HG03039 (cell line): ENCODE data around the gene WDR75.
"Not testable (repeated sequence)": the region's sequence is repeated elsewhere in the genome, so short reads cannot be mapped to it uniquely, and the experiment has no call there.

Source experiments
- ATAC-seq: cut with Tn5 transposase; IDR thresholded peaks from one replicate; pipeline ENCODE4 v1.9.1; 2021; ENCODE audit warnings: mild to moderate bottlenecking, moderate library complexity; ENCODE audit not compliant: unreplicated experiment

Gene WDR75

DNA sequence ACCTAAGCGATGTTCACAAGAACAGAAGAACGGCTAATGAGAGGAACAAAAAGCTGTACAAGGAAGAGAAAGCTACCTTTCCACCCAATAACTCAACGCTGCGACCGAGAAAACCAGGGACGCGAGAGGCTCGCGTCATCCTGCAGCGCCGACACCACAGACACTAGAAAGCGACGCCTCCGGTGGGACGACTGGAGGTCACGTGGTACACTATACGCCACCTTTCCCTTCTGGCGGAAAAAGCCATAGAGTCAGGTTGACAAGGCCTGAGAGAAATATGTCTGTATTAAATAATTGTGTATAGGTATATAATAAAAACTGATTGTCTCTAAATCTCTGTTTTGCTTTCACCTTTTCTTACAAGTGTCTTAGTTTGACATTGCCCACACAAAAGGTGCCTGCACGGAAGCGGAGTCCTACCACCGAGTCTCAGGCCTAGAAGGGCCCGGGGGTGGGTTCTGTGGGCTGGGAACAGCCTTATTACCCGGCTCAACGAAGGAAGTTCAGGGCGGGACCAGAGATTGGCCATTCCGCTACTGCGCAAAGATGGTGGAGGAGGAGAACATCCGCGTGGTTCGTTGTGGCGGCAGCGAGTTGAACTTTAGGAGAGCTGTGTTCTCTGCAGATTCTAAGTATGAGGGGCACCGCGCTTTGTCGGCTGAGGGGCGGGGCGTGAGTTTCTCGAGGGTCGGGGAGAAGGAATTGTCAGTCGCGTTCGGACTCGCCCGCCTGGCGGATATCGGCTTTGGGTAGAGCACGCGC lies at the start of gene WDR75:
TSS of gene WDR75 (plus strand) at position 528 of the 762 bp plus-strand sequence. CDS start at position 547, 19 bp downstream.
- peak; percentile 88 for ATAC-seq

DNA sequence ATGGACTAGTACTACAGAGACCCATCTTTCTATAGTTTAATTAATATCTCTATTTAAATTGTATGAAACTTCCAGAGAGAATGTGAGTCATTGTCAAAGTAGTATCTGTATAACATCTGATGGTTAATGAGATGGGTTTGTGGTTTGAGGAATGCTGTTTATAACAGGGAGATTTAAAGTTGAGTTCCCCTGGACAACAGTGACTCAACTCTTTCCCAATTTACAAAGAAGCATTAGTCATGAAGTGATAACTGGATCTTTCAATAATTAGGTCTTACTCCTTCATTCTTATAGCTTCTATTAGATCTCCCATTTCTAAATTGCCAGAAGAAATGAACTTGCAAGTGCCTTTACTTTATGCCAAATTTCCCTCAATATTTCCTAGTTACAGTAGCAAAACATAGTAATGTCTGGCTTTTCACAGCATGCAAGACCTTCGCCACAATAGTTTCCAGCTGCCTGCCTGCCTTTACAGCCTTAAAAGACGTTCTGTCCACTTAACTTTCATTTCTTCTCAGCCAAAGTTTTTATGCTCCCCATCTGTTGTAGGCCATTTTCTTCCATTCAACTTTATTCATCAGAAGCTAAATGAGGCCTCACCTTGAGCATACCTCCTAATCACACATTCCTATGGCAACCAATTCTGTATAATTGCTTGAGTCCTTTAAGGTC lies 47.7 kb upstream of the WDR75 start:
- ATAC-seq, result no peak

DNA sequence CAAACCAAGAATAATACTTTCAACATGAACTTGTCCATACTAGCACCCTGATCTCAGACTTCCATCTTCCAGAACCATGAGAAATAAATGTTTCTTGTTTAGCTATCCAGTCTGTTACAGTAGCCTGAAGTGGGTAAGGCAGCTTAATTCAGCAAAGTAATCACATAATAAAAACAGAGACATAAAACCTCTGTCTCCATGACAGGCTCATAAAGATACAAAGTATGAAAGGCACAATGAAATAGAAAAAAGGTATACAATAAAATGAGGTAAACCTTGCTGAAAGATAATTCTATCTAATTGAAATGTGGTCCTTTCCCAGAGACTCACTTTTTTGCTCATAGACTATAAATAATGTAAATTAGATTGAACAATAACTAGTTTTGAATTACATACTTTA lies 46.7 kb upstream of the WDR75 start:
- no peak for ATAC-seq

DNA sequence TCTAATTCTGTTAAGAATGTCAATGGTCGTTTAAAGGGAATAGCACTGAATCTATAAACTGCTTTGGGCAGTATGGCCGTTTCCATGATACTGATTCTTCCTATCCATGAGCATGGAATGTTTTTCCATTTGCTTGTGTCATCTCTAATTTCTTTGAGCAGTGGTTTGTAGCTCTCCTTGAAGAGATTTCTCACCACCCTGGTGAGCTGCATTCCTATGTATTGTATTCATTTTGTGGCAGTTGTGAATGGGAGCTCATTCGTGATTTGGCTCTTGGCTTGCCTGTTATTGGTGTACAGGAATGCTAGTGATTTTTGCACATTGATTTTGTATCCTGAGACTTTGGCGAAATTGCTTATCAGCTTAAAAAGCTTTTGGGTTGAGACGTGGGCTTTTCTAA lies 38.3 kb upstream of the WDR75 start:
- ATAC-seq, result no peak

DNA sequence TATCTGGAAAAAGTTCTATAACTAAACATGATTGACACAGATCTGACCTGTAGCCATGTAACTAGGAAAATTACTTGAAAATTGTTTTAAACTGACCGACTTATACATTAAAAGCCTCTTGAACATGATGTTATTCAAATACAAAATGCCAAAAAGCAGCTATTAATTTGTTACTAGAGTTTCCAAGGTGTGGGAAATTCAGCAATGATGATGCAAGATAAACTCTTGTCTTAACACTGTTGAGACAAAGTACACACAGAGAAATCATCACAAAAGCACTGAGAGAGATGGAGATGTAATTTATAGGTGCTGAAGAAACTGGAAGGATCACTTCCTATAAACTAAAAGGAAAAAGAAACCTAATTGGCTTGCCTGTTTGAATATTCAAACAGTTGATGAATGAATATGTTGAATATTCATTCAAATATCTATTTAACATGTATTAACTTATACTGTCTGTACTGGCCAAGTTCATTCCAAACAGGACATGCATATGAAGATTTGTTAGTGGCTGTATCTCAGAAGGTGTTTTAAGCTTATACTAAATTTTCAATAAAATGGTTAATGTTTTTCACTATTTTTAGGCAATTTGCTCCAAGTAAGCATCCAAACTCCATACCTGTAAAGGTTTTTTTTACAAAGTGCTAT lies 34.6 kb upstream of the WDR75 start:
- ATAC-seq, result no peak

DNA sequence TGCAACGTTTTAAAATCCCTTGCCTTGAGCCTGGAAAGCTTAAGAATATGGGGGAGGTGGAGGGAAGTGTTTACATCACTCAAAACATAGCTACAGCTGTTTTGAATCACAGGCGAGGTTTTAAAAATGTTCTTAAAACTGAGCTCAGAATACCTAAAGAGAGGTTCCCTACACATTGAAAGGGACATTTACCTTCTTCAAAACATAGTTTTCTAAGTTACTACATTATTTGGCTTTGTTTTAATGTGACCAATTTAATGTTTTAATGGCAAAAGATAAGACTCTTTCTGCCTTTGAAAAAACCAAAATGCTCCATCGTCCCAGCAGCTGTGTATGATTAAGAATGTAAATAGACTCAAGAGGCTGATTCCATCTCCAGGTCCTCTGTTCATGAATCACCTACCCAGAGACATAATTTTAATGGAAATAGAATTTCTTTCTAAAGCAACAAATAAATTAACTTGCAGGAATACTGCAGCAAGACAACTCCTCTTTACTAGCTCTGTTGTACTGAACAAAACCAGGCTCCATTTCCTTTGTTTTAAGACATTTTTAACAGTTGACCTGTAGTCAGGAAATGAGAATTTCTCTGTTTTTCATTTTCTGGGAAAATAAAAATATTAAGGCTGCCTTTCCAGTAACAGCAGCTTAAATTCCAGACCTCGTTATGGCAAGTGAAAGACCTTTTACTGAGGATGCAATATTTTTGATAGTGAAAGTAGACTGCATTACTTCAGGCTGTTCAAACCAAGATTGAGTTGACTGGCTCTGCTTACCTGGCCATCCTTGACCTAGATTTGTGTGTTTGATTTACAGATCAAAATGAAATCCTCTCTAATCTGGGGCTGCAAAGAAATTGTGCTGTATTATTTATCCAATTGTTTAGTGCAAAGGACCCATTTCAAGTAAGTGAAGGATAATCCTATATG lies 33.7 kb upstream of the WDR75 start:
- ATAC-seq, result no peak

DNA sequence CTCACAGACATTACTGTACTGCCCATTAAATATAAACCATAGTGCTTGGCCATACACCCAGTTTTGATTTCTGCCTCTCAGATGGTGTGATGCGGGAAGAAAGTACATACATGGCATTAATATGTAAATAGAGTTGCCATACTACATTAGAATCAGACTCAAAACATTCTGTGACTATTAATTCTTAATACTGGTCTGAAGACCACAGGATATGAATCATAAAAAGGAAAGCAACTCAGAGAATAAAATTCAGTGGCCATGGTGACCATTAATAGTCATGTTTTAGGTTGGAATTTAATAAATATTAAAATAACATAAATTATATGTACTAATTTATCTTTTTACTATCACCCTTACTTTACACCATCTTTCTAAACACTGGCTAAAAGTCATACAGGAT lies 33.0 kb upstream of the WDR75 start:
- ATAC-seq, result no peak

DNA sequence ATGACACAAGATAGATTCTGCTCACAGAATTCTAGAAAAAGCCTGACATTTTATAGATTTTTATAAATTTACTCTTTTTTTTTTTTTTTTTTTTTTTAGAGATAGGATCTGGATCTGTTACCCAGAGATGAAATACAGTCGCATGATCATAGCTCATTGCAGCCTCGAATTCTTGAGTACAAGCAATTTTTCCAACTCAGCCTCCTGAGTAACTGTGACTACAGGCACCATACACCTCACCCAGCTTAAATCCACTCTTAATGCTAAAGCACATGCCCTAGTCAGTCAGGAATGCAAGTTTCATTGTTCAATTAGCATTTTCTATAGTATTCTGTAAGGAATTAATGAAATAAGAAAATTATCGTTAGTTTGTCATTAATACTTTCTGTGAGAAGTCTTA lies 32.1 kb upstream of the WDR75 start:
- ATAC-seq, result no peak

DNA sequence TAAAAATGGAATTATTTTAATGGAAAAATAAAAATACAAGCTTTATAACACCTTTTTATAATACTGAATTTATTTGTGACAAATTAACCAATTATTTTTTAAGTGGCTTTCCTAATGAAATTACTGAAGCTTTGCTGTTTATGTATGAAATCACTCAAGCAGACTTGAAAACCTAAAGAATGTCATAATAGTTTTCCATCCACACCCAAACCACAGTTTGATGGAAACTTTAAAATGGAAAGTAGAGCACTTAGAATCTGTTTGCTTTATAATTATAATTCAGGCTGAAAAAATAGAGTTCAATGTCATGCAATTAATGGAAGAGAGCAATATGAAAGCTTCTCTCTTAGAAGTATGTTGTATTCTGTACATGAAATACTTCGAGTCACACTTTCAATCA lies 31.6 kb upstream of the WDR75 start:
- ATAC-seq, result no peak

DNA sequence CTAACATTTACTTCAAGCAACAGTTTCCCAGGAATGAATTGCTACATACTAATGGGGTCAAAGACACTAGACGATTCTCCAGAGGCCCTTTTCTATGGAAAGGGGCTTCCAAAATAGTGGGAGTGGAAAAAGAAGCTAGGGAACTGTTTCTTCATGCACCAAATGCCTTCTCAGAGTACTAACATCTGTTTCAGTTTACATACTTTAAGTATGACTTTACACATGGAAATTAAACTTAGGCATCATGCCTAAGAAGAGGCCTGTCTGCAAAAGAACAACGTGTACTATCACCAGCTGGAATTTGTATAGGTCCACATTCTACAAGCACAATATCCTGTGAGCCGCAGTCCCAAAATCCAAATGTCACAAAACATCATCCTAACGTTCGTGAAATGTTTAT lies 29.4 kb upstream of the WDR75 start:
- no peak for ATAC-seq

DNA sequence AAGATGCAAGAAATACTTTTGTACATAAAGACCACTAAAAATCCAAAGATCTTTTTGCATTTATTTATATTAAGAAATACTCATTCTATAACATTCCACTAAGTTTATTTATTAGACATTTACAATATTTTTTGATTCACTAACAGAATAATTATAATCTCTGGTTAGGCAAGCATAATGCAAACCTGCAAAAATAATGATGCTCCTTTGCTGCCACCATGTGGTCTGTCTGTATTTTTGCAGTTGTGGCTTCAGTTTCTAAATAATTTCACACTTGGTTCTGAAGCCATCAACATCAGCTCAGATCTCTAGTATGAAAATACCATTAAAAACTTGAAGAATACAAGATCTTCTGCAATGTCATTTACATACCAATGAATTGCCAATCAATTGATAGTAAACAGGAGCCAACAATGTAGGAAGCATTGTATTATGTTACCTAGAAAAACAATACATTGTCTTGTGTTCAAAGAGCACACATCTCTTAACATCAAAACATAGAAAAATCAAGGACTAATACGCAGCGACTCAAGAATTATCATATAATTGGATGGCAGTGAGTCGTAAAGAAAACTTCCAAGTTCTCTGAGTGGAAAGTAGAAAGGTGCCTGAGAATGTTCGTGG lies 28.8 kb upstream of the WDR75 start:
- ATAC-seq, result no peak

DNA sequence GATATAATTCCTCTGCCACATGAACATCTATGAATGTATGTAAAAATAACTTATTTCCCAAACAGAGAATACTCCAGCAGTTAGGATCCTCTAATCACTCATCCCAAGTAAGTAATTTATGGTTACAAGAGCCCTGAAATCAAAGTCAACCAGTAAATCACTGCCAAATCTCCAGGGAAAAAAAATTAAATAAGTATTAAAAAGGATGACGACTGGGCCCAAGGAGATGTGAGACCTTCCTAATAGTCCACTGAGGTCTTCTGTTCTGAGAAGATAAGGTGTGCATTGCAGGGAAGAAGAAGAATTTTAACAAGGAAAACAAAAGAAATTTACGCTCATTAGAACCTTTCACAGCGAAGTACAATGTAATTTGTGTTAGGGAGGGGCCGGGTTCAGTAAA lies 28.0 kb upstream of the WDR75 start:
- ATAC-seq, result no peak

DNA sequence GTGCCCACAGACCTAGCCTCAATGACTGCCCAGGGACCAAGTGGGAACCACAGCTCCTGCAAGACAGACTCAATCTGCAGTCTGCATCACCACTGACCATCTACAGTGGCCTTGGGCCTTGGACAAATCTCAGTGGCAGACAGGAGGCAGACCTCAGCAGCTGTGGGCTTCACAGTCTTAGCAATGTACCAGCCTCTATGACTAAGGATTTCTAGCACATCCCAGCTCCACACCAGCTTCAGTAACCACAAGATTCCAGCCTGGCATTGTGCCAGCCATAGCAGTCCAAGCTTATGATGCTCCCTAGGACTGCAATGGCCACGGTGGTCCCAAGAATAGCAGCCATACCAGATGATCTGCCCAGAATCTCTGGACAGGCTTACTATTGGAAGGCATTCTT lies 19.6 kb upstream of the WDR75 start:
- ATAC-seq, result no peak

DNA sequence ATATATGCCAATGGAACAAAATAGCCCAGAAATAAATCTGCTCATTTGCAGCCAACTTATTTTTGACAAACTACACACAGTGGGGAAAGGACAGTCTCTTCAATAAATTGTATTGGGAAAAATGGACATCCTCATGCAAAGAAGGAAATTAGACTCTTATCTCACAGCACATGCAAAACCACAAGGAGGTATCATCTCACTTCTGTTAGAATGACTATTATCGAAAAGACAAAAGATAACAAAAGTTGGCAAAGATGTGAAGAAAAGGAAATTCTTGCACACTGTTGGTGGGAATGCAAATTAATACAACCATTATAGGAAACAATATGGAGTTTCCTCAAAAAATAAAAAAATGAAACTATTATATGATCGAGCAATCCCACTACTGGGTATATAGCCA lies 16.3 kb upstream of the WDR75 start:
- no peak for ATAC-seq

DNA sequence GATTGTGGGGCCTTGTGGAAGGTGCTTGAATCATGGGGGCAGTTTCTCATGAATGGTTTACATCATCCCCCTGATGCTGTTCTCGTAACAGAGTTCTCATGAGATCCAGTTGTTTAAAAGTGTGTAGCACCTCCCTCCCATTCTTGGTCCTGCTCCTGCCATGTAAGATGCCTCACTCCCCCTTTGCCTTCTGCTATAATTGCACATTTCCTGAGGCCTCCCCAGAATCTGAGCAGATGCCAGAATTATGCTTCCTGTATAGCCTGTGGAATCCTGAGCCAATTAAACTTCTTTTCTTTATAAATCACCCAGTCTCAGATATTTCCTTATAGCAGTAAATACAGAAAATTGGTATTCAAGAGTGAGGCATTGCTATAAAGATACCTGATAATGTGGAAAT lies 15.6 kb upstream of the WDR75 start:
- ATAC-seq, result no peak

DNA sequence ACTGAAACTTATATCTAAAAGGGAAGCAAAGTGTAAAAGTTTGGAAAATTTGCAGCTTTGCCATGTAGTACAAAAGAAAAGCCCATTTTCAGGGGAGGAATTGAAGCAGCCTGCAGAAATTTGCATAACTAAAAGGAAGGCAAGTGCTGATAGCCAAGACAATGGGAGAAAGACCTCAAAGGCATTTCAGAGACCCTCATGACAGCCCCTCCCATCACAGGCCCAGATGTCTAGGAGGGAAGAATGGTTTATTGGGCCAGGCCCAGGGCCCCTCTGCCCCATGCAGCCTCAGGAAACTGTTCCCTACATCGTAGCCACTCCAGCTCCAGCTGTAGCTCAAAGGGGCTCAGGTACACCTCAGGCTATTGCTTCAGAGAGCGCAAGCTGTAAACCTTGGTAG lies 14.4 kb upstream of the WDR75 start:
- ATAC-seq, result no peak

DNA sequence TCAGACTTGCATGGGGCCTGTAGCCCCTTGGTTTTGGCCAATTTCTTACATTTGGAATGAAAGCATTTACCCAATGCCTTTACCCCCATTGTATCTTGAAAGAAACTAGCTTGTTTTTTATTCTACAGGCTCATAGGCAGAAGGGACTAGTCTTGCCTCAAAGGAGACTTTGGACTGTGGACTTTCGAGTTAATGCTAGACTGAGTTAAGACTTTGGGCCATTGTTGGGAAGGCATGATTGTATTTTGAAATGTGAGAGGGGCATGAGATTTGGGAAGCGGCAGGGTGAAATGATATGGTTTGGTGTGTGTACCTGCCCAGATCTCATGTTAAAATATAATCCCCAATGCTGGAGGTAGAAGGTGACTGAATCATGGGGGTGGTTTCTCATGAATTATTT lies 13.4 kb upstream of the WDR75 start:
- ATAC-seq, result no peak

DNA sequence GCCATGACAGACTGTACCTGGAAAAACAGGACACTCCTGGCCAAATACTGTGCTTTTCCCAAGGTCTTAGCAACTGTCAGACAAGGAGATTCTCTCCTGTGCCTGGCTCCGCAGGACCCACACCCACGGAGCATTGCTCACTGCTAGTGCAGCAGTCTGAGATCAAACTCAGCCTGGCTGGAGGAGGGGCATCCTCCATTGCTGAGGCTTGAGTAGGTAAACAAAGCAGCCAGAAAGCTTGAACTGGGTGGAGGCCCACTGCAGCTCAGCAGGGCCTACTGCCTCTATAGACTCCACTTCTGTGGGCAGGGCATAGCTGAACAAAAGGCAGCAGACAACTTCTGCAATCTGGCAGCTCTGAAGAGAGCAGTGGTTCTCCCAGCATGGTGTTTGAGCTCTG lies 10.8 kb upstream of the WDR75 start:
- ATAC-seq, result not testable (repeated sequence)

DNA sequence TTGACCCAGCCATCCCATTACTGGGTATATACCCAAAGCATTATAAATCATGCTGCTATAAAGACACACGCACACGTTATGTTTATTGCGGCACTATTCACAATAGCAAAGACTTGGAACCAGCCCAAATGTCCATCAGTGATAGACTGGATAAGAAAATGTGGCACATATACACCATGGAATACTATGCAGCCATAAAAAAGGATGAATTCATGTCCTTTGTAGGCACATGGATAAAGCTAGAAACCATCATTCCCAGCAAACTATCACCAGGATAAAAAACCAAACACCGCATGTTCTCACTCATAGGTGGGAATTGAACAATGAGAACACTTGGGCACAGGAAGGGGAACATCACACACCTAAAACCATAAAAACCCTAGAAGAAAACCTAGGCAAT lies 5.5 kb upstream of the WDR75 start:
- not testable (repeated sequence) for ATAC-seq

DNA sequence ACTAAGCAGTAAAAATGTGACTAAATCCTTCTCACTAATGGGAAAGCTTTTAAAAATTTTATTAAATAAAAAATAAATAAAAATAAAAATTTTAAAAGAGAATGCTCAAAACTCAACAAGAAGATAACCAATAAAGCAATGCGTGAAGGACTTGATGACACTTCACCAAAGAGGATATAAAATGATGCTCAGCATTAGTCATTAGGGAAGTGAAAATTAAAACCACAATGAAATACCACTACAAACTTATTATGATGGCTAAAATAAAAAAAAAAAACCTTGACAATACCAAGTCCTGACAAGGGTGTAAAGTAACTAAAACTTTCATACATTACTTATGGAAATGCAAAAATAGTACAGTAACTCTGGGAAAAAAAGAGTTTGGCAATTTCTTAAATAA lies 3.3 kb upstream of the WDR75 start:
- no peak for ATAC-seq

DNA sequence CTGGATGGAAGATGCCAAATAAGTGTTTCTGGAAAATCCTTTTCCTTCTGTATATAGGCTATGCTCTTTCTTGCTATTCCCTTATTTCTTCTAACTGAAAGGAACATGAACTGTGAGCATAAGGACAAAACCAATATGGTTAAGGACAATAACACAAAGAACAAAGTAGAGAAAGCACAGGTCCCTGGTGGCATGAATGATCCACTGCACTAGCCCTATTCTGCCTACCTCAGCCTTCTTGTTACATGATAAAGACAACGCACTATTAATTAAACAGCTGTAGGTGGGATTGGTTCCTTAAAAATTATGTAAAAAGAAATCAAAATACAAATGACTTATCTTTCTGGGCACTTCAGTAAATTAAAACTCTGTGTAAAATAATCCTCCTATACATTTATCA lies 1.9 kb upstream of the WDR75 start:
- no peak for ATAC-seq
